IMR-90 (cell line): ENCODE results near the gene TOMM7. TPM values are rescaled to one million over a fixed set of nuclear protein-coding genes. Genes with fewer than 3 reads are reported as not detected.

Experiments
- ATAC-seq: fragments of 200-7000 bp; cut with Tn5 transposase; 2 replicates; pipeline ENCODE4 v1.9.1; 2020; ENCODE audit warnings: low read depth, mild to moderate bottlenecking, moderate library complexity
- BruUV-seq: library from RNA; stranded (reverse); fragments of 400-500 nt; replicated peaks from 2 replicates; lab custom pipeline; 2021; lab: Mats Ljungman, UMichigan
- CTCF ChIA-PET: fragments of 300-600 bp; formaldehyde crosslinking; extraction: SDS; loops from one replicate; lab custom pipeline; 2021; ENCODE audit warnings: antibody characterized with exemption; lab: Yijun Ruan, JAX
- POLR2A ChIA-PET: fragments of 300-600 bp; sonication (Branson Sonifier 250); formaldehyde crosslinking; loops from one replicate; lab custom pipeline; 2022; ENCODE audit warnings: antibody characterized with exemption; ENCODE audit not compliant: unreplicated experiment; lab: Charles Lee
- DNase-seq: peaks from one replicate; pipeline ENCODE4 v3.0.0; 2013
- H2AFZ ChIP-seq: replicated peaks from 2 replicates; pipeline ENCODE3; 2013; ENCODE audit warnings: low read length, mild to moderate bottlenecking; ENCODE audit not compliant: poor library complexity
- H2AK5ac ChIP-seq: 2 replicates; pipeline ENCODE4 v1.6.1; 2013; ENCODE audit warnings: low read depth, low read length, inconsistent platforms
- H2AK9ac ChIP-seq: replicated peaks from 2 replicates; pipeline ENCODE3; 2013; ENCODE audit warnings: mild to moderate bottlenecking, low read depth, low read length, moderate library complexity; ENCODE audit not compliant: poor library complexity
- H2BK120ac ChIP-seq: 2 replicates; pipeline ENCODE4 v1.6.1; 2013; ENCODE audit warnings: low read depth, low read length, inconsistent platforms
- H2BK15ac ChIP-seq: 3 replicates; pipeline ENCODE4 v1.6.1; 2013; ENCODE audit warnings: low read depth, low read length, inconsistent platforms
- H2BK20ac ChIP-seq: 2 replicates; pipeline ENCODE4 v1.6.1; 2013; ENCODE audit warnings: low read depth, mild to moderate bottlenecking, inconsistent platforms, low read length, moderate library complexity
- H2BK5ac ChIP-seq: 2 replicates; pipeline ENCODE4 v1.6.1; 2013; ENCODE audit warnings: mild to moderate bottlenecking, low read depth, low read length, inconsistent platforms; ENCODE audit not compliant: poor library complexity, severe bottlenecking
- H3K14ac ChIP-seq: replicated peaks from 2 replicates; pipeline ENCODE4 v1.6.1; 2013; ENCODE audit warnings: low read depth, low read length, inconsistent platforms
- H3K18ac ChIP-seq: 2 replicates; pipeline ENCODE4 v1.6.1; 2013; ENCODE audit warnings: low read depth, low read length, control low read depth
- H3K23ac ChIP-seq: 2 replicates; pipeline ENCODE4 v1.6.1; 2013; ENCODE audit warnings: low read depth, low read length, inconsistent platforms
- H3K27ac ChIP-seq: 2 replicates; pipeline ENCODE4 v1.5.1; 2013; ENCODE audit warnings: mild to moderate bottlenecking, control low read depth, low read length; ENCODE audit not compliant: insufficient read depth
- H3K27me3 ChIP-seq: 2 replicates; pipeline ENCODE4 v1.6.1; 2013; ENCODE audit warnings: low read length; ENCODE audit not compliant: control insufficient read depth, insufficient read depth
- H3K36me3 ChIP-seq: 2 replicates; pipeline ENCODE4 v1.6.1; 2013; ENCODE audit warnings: low read length, mixed read lengths; ENCODE audit not compliant: control insufficient read depth, insufficient read depth
- H3K4ac ChIP-seq: 2 replicates; pipeline ENCODE4 v1.6.1; 2013; ENCODE audit warnings: low read depth, low read length, inconsistent platforms
- H3K4me1 ChIP-seq: 2 replicates; pipeline ENCODE4 v1.6.1; 2013; ENCODE audit warnings: low read length, mixed read lengths; ENCODE audit not compliant: control insufficient read depth, insufficient read depth
- H3K4me2 ChIP-seq: 2 replicates; pipeline ENCODE4 v1.6.1; 2013; ENCODE audit warnings: low read depth, mild to moderate bottlenecking, control low read depth, low read length, moderate library complexity
- H3K4me3 ChIP-seq: 2 replicates; pipeline ENCODE4 v1.5.1; 2013; ENCODE audit warnings: low read depth, mild to moderate bottlenecking, control low read depth, low read length, moderate library complexity; ENCODE audit not compliant: insufficient read depth
- H3K56ac ChIP-seq: 2 replicates; pipeline ENCODE4 v1.6.1; 2013; ENCODE audit warnings: low read length, inconsistent platforms; ENCODE audit not compliant: insufficient read depth; ENCODE audit errors: extremely low read depth
- H3K79me1 ChIP-seq, 2 experiments: 2 replicates each; pipeline ENCODE4 v1.6.1; 2013; ENCODE audit warnings: low read length in 2 of 2, inconsistent platforms in 1 of 2, low read depth in 1 of 2
- H3K9ac ChIP-seq: 2 replicates; pipeline ENCODE4 v1.6.1; 2013; ENCODE audit warnings: low read depth, low read length, control low read depth
- H3K9me1 ChIP-seq: 2 replicates; pipeline ENCODE4 v1.6.1; 2013; ENCODE audit warnings: low read length, inconsistent platforms; ENCODE audit not compliant: insufficient read depth
- H3K9me3 ChIP-seq: 2 replicates; pipeline ENCODE4 v1.6.1; 2013; ENCODE audit warnings: low read length; ENCODE audit not compliant: control insufficient read depth, insufficient read depth
- H4K20me1 ChIP-seq: 2 replicates; pipeline ENCODE4 v1.6.1; 2013; ENCODE audit warnings: low read length, inconsistent platforms; ENCODE audit not compliant: insufficient read depth
- H4K5ac ChIP-seq: 2 replicates; pipeline ENCODE4 v1.6.1; 2013; ENCODE audit warnings: mild to moderate bottlenecking, low read depth, low read length, control low read depth
- H4K8ac ChIP-seq, 2 experiments: 2 replicates each; pipeline ENCODE4 v1.6.1; 2013; ENCODE audit warnings: low read depth in 2 of 2, low read length in 2 of 2, control low read depth in 1 of 2, inconsistent platforms in 1 of 2
- H4K91ac ChIP-seq: 2 replicates; pipeline ENCODE4 v1.6.1; 2013; ENCODE audit warnings: low read depth, low read length, inconsistent platforms; ENCODE audit not compliant: insufficient read depth
- BHLHE40 ChIP-seq: fragments of 150-350 bp; IDR thresholded peaks from 2 replicates; pipeline ENCODE4 v1.6.1; 2016; ENCODE audit warnings: mild to moderate bottlenecking, low read depth, low read length
- CHD1 ChIP-seq: IDR thresholded peaks from 2 replicates; pipeline ENCODE4 v1.6.1; 2012; ENCODE audit warnings: low read depth, low read length, improper control_type of control experiment
- ELK1 ChIP-seq: fragments of 150-350 bp; IDR thresholded peaks from 2 replicates; pipeline ENCODE4 v1.6.1; 2016; ENCODE audit warnings: low read depth, mild to moderate bottlenecking, low read length, moderate library complexity, borderline replicate concordance
- FOS ChIP-seq: fragments of 150-350 bp; IDR thresholded peaks from 2 replicates; pipeline ENCODE4 v1.6.1; 2016; ENCODE audit warnings: low read depth, low read length
- MAFK ChIP-seq: IDR thresholded peaks from 2 replicates; pipeline ENCODE4 v1.6.1; 2012; ENCODE audit warnings: low read depth, low read length, improper control_type of control experiment
- MAZ ChIP-seq: IDR thresholded peaks from 2 replicates; pipeline ENCODE4 v1.6.1; 2012; ENCODE audit warnings: low read depth, mild to moderate bottlenecking, low read length, improper control_type of control experiment, moderate library complexity, borderline replicate concordance
- MXI1 ChIP-seq: IDR thresholded peaks from 2 replicates; pipeline ENCODE4 v1.6.1; 2012; ENCODE audit warnings: low read depth, mild to moderate bottlenecking, low read length, moderate library complexity, borderline replicate concordance
- NFE2L2 ChIP-seq: fragments of 150-350 bp; IDR thresholded peaks from 2 replicates; pipeline ENCODE4 v1.6.1; 2016; ENCODE audit warnings: low read depth, mild to moderate bottlenecking, low read length
- POLR2A ChIP-seq: IDR thresholded peaks from 2 replicates; pipeline ENCODE4 v1.6.1; 2012; ENCODE audit warnings: mild to moderate bottlenecking, low read depth, low read length
- RAD21 ChIP-seq: IDR thresholded peaks from 2 replicates; pipeline ENCODE4 v1.6.1; 2012; ENCODE audit warnings: low read length, improper control_type of control experiment
- RCOR1 ChIP-seq: IDR thresholded peaks from 2 replicates; pipeline ENCODE4 v1.6.1; 2012; ENCODE audit warnings: mild to moderate bottlenecking, low read length, improper control_type of control experiment; ENCODE audit not compliant: insufficient replicate concordance
- RFX5 ChIP-seq: IDR thresholded peaks from 2 replicates; pipeline ENCODE4 v1.8.0; 2012; ENCODE audit warnings: low read depth, mild to moderate bottlenecking, low read length, moderate library complexity
- SMC3 ChIP-seq: fragments of 150-350 bp; IDR thresholded peaks from 2 replicates; pipeline ENCODE4 v1.6.1; 2016; ENCODE audit warnings: low read depth, mild to moderate bottlenecking, antibody characterized with exemption, low read length, moderate library complexity
- USF2 ChIP-seq: fragments of 150-350 bp; IDR thresholded peaks from 2 replicates; pipeline ENCODE4 v1.6.1; 2017; ENCODE audit warnings: mild to moderate bottlenecking, antibody characterized with exemption, low read length, low read depth
- WGBS, 2 experiments: methylation state at CpG; one replicate each; pipeline versions ENCODE4 v1.1.5 to v1.1.7; 2013; ENCODE audit warnings: missing lambda C conversion rate in 2 of 2; ENCODE audit not compliant: insufficient read length in 1 of 2; ENCODE audit errors: extremely low coverage in 2 of 2; 5-methylcytosine and 5-hydroxymethylcytosine counted together
- dilution Hi-C: fragments of 300-500 bp; cut with HindIII; formaldehyde crosslinking; loops from one replicate; pipeline ENCODE4 v1.14.3; 2018; ENCODE audit warnings: low sequenced_read_pairs; ENCODE audit not compliant: unreplicated experiment
- in situ Hi-C: fragments of 300-500 bp; cut with MboI; formaldehyde crosslinking; loops from 3 replicates; pipeline ENCODE4 v1.14.3; 2019; ENCODE audit warnings: low sequenced_read_pairs, inconsistent platforms, mixed read lengths
- intact Hi-C: fragments of 100-400 bp; cut with micrococcal nuclease; formaldehyde crosslinking; loops from 2 replicates; pipeline ENCODE4 v1.10.0; 2022
- polyA plus RNA-seq, 3 experiments: library from polyadenylated mRNA; depleted of rRNA; stranded (reverse); fragments of >200 nt; gene quantifications; 2 replicates each; pipeline ENCODE4 v1.2.3, GENCODE V29; 2012; ENCODE audit warnings: low replicate concordance in 1 of 3
- total RNA-seq: library from RNA; depleted of rRNA; stranded (reverse); fragments of >200 nt; gene quantifications from 2 replicates; pipeline ENCODE4 v1.2.3, GENCODE V29; 2012

TOMM7 gene
- total and polyA plus RNA-seq, 2 of the 4 experiments (the other 2 are of a cell fraction) = 67.2 to 727 TPM

- H3K9me3 ChIP-seq = no peaks in the 10 kb centered on the region
- dilution Hi-C loops (no loop called here), in situ Hi-C loops (no loop called here), intact Hi-C loops (no loop called here)
- no peak overlapping the region for H2BK5ac ChIP-seq
- no peak overlapping the region for H3K4me3 ChIP-seq
- peaks cover 0 to 9% of the 10 kb centered on the region in 2 experiments; a peak in 1 of 4 replicates for H3K79me1 ChIP-seq
- H3K4me2 ChIP-seq = no peak overlapping the region
- H3K27me3 ChIP-seq = no peaks in the 10 kb centered on the region
- peak overlapping the region; percentile 18; the same call in 1 of the 2 replicates for H2BK120ac ChIP-seq
- no peak overlapping the region for H4K91ac ChIP-seq
- H3K27ac ChIP-seq = no peak overlapping the region
- no peak overlapping the region for H3K18ac ChIP-seq
- H4K20me1 ChIP-seq = no peaks in the 10 kb centered on the region
- DNase-seq (no peak), ATAC-seq (no peak)
- peak overlapping the region; percentile 34 for H2AFZ ChIP-seq
- H3K56ac ChIP-seq = no peak overlapping the region
- POLR2A ChIA-PET = no interaction called here
- 0 out of 3 replicates have a peak overlapping the region, but pooled peaks have one; percentile 64 for H2BK15ac ChIP-seq
- CTCF ChIA-PET = no interaction called here
- no peak overlapping the region for H3K9ac ChIP-seq
- H4K8ac ChIP-seq = no peak overlapping the region
- no peak overlapping the region for H3K4ac ChIP-seq
- no peak overlapping the region for H2AK9ac ChIP-seq
- TF ChIP-seq MAZ = no peak
- no peak for TF ChIP-seq MXI1
- no peak for TF ChIP-seq RCOR1
- no peak for TF ChIP-seq ELK1
- no peak for TF ChIP-seq RAD21
- TF ChIP-seq POLR2A = no peak
- TF ChIP-seq FOS = no peak
- no peak for TF ChIP-seq MAFK
- TF ChIP-seq BHLHE40 = no peak
- TF ChIP-seq CHD1 = no peak
- no peak for TF ChIP-seq RFX5
- no peak for TF ChIP-seq USF2
- TF ChIP-seq NFE2L2 = no peak
- no peak for TF ChIP-seq SMC3
- BruUV-seq = no TSS peak
- no peak overlapping the region for H4K5ac ChIP-seq
- H3K36me3 ChIP-seq = no peaks in the 10 kb centered on the region
- H3K4me1 ChIP-seq = peaks cover 13% of the 10 kb centered on the region
- H3K23ac ChIP-seq = no peak overlapping the region
- 80% methylated on average over 1 of the region's 3 CpGs; no CpG with 5 or more reads in 1 of the 2 experiments for WGBS, 2 experiments
- H3K9me1 ChIP-seq = peaks cover 16% of the 10 kb centered on the region
- no peak overlapping the region for H3K14ac ChIP-seq
- no peak overlapping the region; the same call in 1 of the 2 replicates for H2BK20ac ChIP-seq
- peak overlapping the region; percentile 57; the same call in 1 of the 2 replicates for H2AK5ac ChIP-seq
Measured at GRCh38 chr7:22786290-22786932, 36.2 kb downstream of the TOMM7 start.
